Body of pancreas (tissue), 4 donors: ENCODE measurements around the gene MAP4K5. TPM values are rescaled to one million over a fixed set of nuclear protein-coding genes. Genes with fewer than 3 reads are reported as not detected.
A peak's percentile ranks its signal among the peaks of the same experiment; 100 is the strongest.

Experiments
- ATAC-seq: fragments of 150-250 bp; one replicate; pipeline ENCODE4 v1.9.1; 2016
- DNase-seq, 4 donors: peaks; one replicate each; pipeline ENCODE4 v3.0.0-alpha.2; 2019
- H3K27ac ChIP-seq, 4 donors: fragments of 200-600 bp; sonication (generic); 1 replicate in 3 of 4; 2 replicates in 1 of 4; pipeline versions ENCODE4 v1.5.1 to v1.6.1; 2016 to 2019; ENCODE audit warnings: mild to moderate bottlenecking in 1 of 4, mixed read lengths in 1 of 4, moderate library complexity in 1 of 4
- H3K27me3 ChIP-seq, 2 donors: fragments of 200-600 bp; sonication (generic); one replicate each; pipeline ENCODE4 v1.6.0; 2016; ENCODE audit warnings: mild to moderate bottlenecking in 1 of 2
- H3K36me3 ChIP-seq, 2 donors: fragments of 200-600 bp; sonication (generic); replicated peaks in 1 of 2; 2 replicates each; pipeline ENCODE4 v1.5.1; 2016; ENCODE audit warnings: low read depth in 2 of 2; ENCODE audit not compliant: insufficient read depth in 1 of 2
- H3K4me1 ChIP-seq: fragments of 200-600 bp; sonication (generic); one replicate; pipeline ENCODE4 v1.6.0; 2016
- H3K4me3 ChIP-seq, 2 donors: fragments of 200-600 bp; sonication (generic); 1 replicate in 1 of 2; 2 replicates in 1 of 2; pipeline ENCODE4 v1.5.1; 2016 to 2019
- H3K9me3 ChIP-seq, 3 donors: fragments of 200-600 bp; sonication (generic); 1 replicate in 2 of 3; 2 replicates in 1 of 3; pipeline ENCODE4 v1.5.1; 2016
- CTCF ChIP-seq, 7 experiments: fragments of 450-650 bp in 4 of 7; fragments of 200-600 bp in 3 of 7; sonication (generic) in 3 of 7; IDR thresholded peaks; one replicate each; pipeline ENCODE4 v1.5.1; 2016 to 2019; ENCODE audit warnings: antibody characterized with exemption in 7 of 7
- POLR2A ChIP-seq, 3 donors: fragments of 450-650 bp; IDR thresholded peaks; one replicate each; pipeline ENCODE4 v1.6.1; 2016; ENCODE audit warnings: antibody characterized with exemption in 3 of 3, mild to moderate bottlenecking in 2 of 3
- WGBS, 2 donors: methylation state at CpG; one replicate each; pipeline ENCODE4 v1.1.5; 2017; 5-methylcytosine and 5-hydroxymethylcytosine counted together
- intact Hi-C: fragments of 100-400 bp; cut with DNase I; formaldehyde crosslinking; loops from one replicate; pipeline ENCODE4 v1.15.1; 2023
- total RNA-seq, 2 donors: library from RNA; depleted of rRNA; stranded (reverse); fragments of >200 nt; gene quantifications; one replicate each; pipeline ENCODE4 v1.1.0, GENCODE V29; 2016

The MAP4K5 gene
- total RNA-seq, 2 donors from 2014 or later = 111 to 159 TPM

GRCh38 chr14:50403419-50403818 is 128.9 kb downstream of the MAP4K5 start:
- Histone ChIP-seq H3K9me3 (no peaks in the 10 kb centered on the region), H3K4me1 (no peaks in the 10 kb centered on the region), H3K27ac (no peak overlapping the region), H3K4me3 (no peak overlapping the region), H3K27me3 (no peaks in the 10 kb centered on the region), H3K36me3 (no peaks in the 10 kb centered on the region)
- DNase-seq = no peak
- intact Hi-C loops = no loop called here
- TF ChIP-seq CTCF (IDR thresholded peaks at IDR 0.05) (no peak), POLR2A (IDR thresholded peaks at IDR 0.05) (no peak)
- ATAC-seq = no peak

GRCh38 chr14:50402965-50403364 is 129.4 kb downstream of the MAP4K5 start:
- Histone ChIP-seq H3K36me3 (no peaks in the 10 kb centered on the region), H3K27ac (no peak overlapping the region), H3K4me3 (no peak overlapping the region), H3K27me3 (no peaks in the 10 kb centered on the region), H3K4me1 (no peaks in the 10 kb centered on the region), H3K9me3 (no peaks in the 10 kb centered on the region)
- WGBS, 2 donors = 73 to 74% methylated on average over 1 of the region's 1 CpG
- ATAC-seq (no peak), DNase-seq (no peak)
- TF ChIP-seq CTCF (IDR thresholded peaks at IDR 0.05) (no peak), POLR2A (IDR thresholded peaks at IDR 0.05) (no peak)
- intact Hi-C loops = no loop called here

GRCh38 chr14:50400461-50400860 is 131.9 kb downstream of the MAP4K5 start:
- no peak for ATAC-seq
- Histone ChIP-seq H3K9me3 (no peaks in the 10 kb centered on the region), H3K27me3 (no peaks in the 10 kb centered on the region), H3K4me1 (peaks cover 12% of the 10 kb centered on the region), H3K36me3 (no peaks in the 10 kb centered on the region), H3K27ac (no peak overlapping the region), H3K4me3 (no peak overlapping the region)
- intact Hi-C loops = no loop called here
- TF ChIP-seq CTCF (IDR thresholded peaks at IDR 0.05) = no peak
- no peak for TF ChIP-seq POLR2A (IDR thresholded peaks at IDR 0.05)
- no peak for DNase-seq
- WGBS, 2 donors = 91 to 94% methylated on average over 2 of the region's 2 CpGs

GRCh38 chr14:50399251-50400032 is 132.9 kb downstream of the MAP4K5 start:
- Histone ChIP-seq H3K9me3 (no peaks in the 10 kb centered on the region), H3K27ac (no peak overlapping the region), H3K4me1 (peaks cover 16% of the 10 kb centered on the region), H3K36me3 (no peaks in the 10 kb centered on the region), H3K4me3 (no peak overlapping the region), H3K27me3 (no peaks in the 10 kb centered on the region)
- WGBS, 2 donors = 59 to 68% methylated on average over 6 of the region's 6 CpGs
- peak; percentile 26 to 64 (median 48) for DNase-seq
- peak in 2 of 7 experiments; percentile 1 to 12 for TF ChIP-seq CTCF (IDR thresholded peaks at IDR 0.05)
- TF ChIP-seq POLR2A (IDR thresholded peaks at IDR 0.05) = no peak
- intact Hi-C loops = no loop called here
- ATAC-seq = no peak

- H3K9me3 ChIP-seq = no peaks in the 10 kb centered on the region
- intact Hi-C loops = no loop called here
- TF ChIP-seq POLR2A (IDR thresholded peaks at IDR 0.05) = no peak
- no peak for TF ChIP-seq CTCF (IDR thresholded peaks at IDR 0.05)
- H3K4me1 ChIP-seq = peaks cover 16% of the 10 kb centered on the region
- H3K36me3 ChIP-seq = no peaks in the 10 kb centered on the region
- DNase-seq = no peak
- ATAC-seq = no peak
- no peak overlapping the region for H3K4me3 ChIP-seq
- 57% methylated on average over 2 of the region's 2 CpGs for WGBS, 2 donors
- H3K27me3 ChIP-seq = no peaks in the 10 kb centered on the region
- no peak overlapping the region for H3K27ac ChIP-seq
Measured at GRCh38 chr14:50398189-50398580, 134.2 kb downstream of the MAP4K5 start.
